SH-SY5Y (cell line): ENCODE data around the gene ANKRD31.
A peak's percentile ranks its signal among the peaks of the same experiment; 100 is the strongest.

ENCODE experiments used
- GATA2 ChIP-seq: IDR thresholded peaks from 2 replicates; pipeline ENCODE4 v1.6.1; 2011; ENCODE audit warnings: mild to moderate bottlenecking, low read depth, low read length
- GATA3 ChIP-seq: IDR thresholded peaks from 2 replicates; pipeline ENCODE4 v1.6.1; 2011; ENCODE audit warnings: low read depth, mild to moderate bottlenecking, low read length, moderate library complexity

ANKRD31 gene

GRCh38 chr5:75108931-75109596, 127.6 kb downstream of the ANKRD31 start:
- TF ChIP-seq GATA2: no peak
- TF ChIP-seq GATA3: no peak

- TF ChIP-seq GATA3 (no peak), GATA2 (no peak)
Measured at GRCh38 chr5:75108515-75108914, 128.2 kb downstream of the ANKRD31 start.

- TF ChIP-seq GATA3: no peak
- no peak for TF ChIP-seq GATA2
Measured at GRCh38 chr5:75091597-75091996, 145.1 kb downstream of the ANKRD31 start.

GRCh38 chr5:75089662-75090061, 147.0 kb downstream of the ANKRD31 start:
- TF ChIP-seq GATA2 (no peak), GATA3 (no peak)

GRCh38 chr5:75089137-75089536, 147.5 kb downstream of the ANKRD31 start:
- TF ChIP-seq GATA3 (no peak), GATA2 (no peak)

- TF ChIP-seq GATA2: no peak
Measured at GRCh38 chr5:75088648-75089047, 148.0 kb downstream of the ANKRD31 start.

GRCh38 chr5:75081510-75081909, 155.2 kb downstream of the ANKRD31 start:
- TF ChIP-seq GATA2 (no peak), GATA3 (no peak)

- TF ChIP-seq GATA2: no peak
Measured at GRCh38 chr5:75078027-75078426, 158.7 kb downstream of the ANKRD31 start.

- TF ChIP-seq GATA2 (no peak), GATA3 (no peak)
Measured at GRCh38 chr5:75072061-75072460, 164.6 kb downstream of the ANKRD31 start.

- no peak for TF ChIP-seq GATA2
- no peak for TF ChIP-seq GATA3
Measured at GRCh38 chr5:75071100-75071499, 165.6 kb downstream of the ANKRD31 start.

GRCh38 chr5:75067434-75067833, 169.2 kb downstream of the ANKRD31 start:
- no peak for TF ChIP-seq GATA2
- no peak for TF ChIP-seq GATA3

- TF ChIP-seq GATA3: no peak
- no peak for TF ChIP-seq GATA2
Measured at GRCh38 chr5:75062925-75063531, 173.7 kb downstream of the ANKRD31 start.

- TF ChIP-seq GATA2 (no peak), GATA3 (no peak)
Measured at GRCh38 chr5:75059912-75060545, 176.6 kb downstream of the ANKRD31 start.

- TF ChIP-seq GATA3 (no peak), GATA2 (no peak)
Measured at GRCh38 chr5:75058986-75059535, 177.6 kb downstream of the ANKRD31 start.

GRCh38 chr5:75057561-75057960, 179.1 kb downstream of the ANKRD31 start:
- TF ChIP-seq GATA2 (peak; percentile 53; the same call in 1 of the 2 replicates), GATA3 (peak; percentile 58; the same call in 1 of the 2 replicates)
